Activated naive CD4-positive, alpha-beta T cell treated with anti-CD3 and anti-CD28 coated beads, Interleukin-2, amount 50 U/mL, for 16 hours (primary cell): ENCODE data around the gene LDLRAD4.

Experiments
- DNase-seq: peaks from one replicate; pipeline ENCODE4 v3.0.0-alpha.2; 2020

Gene LDLRAD4

GRCh38 chr18:13232086-13232917 is 13.7 kb downstream of the LDLRAD4 start:
- DNase-seq: no peak

- DNase-seq: no peak
Measured at GRCh38 chr18:13232971-13233786, 14.6 kb downstream of the LDLRAD4 start.

- DNase-seq: no peak
Measured at GRCh38 chr18:13233787-13234783, 15.5 kb downstream of the LDLRAD4 start.

- no peak for DNase-seq
Measured at GRCh38 chr18:13235421-13235831, 16.9 kb downstream of the LDLRAD4 start.

- no peak for DNase-seq
Measured at GRCh38 chr18:13235981-13236380, 17.4 kb downstream of the LDLRAD4 start.

GRCh38 chr18:13236411-13236810 is 17.9 kb downstream of the LDLRAD4 start:
- no peak for DNase-seq

- no peak for DNase-seq
Measured at GRCh38 chr18:13237073-13237472, 18.5 kb downstream of the LDLRAD4 start.

- DNase-seq: no peak
Measured at GRCh38 chr18:13237641-13238040, 19.1 kb downstream of the LDLRAD4 start.

GRCh38 chr18:13239171-13239956 is 20.8 kb downstream of the LDLRAD4 start:
- no peak for DNase-seq

- no peak for DNase-seq
Measured at GRCh38 chr18:13240060-13240725, 21.6 kb downstream of the LDLRAD4 start.

GRCh38 chr18:13241083-13241892 is 22.7 kb downstream of the LDLRAD4 start:
- no peak for DNase-seq

GRCh38 chr18:13241893-13242175 is 23.3 kb downstream of the LDLRAD4 start:
- no peak for DNase-seq

GRCh38 chr18:13242797-13243196 is 24.2 kb downstream of the LDLRAD4 start:
- no peak for DNase-seq

GRCh38 chr18:13243363-13243762 is 24.8 kb downstream of the LDLRAD4 start:
- no peak for DNase-seq

GRCh38 chr18:13244135-13244534 is 25.6 kb downstream of the LDLRAD4 start:
- no peak for DNase-seq

- no peak for DNase-seq
Measured at GRCh38 chr18:13245481-13246000, 27.0 kb downstream of the LDLRAD4 start.

- DNase-seq: no peak
Measured at GRCh38 chr18:13246121-13246520, 27.6 kb downstream of the LDLRAD4 start.

- no peak for DNase-seq
Measured at GRCh38 chr18:13246591-13246990, 28.0 kb downstream of the LDLRAD4 start.

GRCh38 chr18:13247506-13247905 is 28.9 kb downstream of the LDLRAD4 start:
- no peak for DNase-seq

- DNase-seq: no peak
Measured at GRCh38 chr18:13252686-13253410, 34.3 kb downstream of the LDLRAD4 start.
